Breast epithelium (tissue), 3 donors: ENCODE measurements around the gene PNPLA6.

Experiments
- POLR2A ChIP-seq: fragments of 450-650 bp; IDR thresholded peaks from one replicate; pipeline ENCODE4 v1.6.1; 2016; ENCODE audit warnings: antibody characterized with exemption, mild to moderate bottlenecking, moderate library complexity
- POLR2AphosphoS5 ChIP-seq, 3 donors: sonication (generic); formaldehyde crosslinking; IDR thresholded peaks; one replicate each; pipeline ENCODE4 v1.6.1; 2017; ENCODE audit warnings: antibody characterized with exemption in 3 of 3
- TF ChIP-seq, protein P1 (sequence below), 3 donors: fragments of 450-650 bp; IDR thresholded peaks; one replicate each; pipeline ENCODE4 v1.5.1; 2016 to 2017; ENCODE audit warnings: antibody characterized with exemption in 3 of 3, mild to moderate bottlenecking in 3 of 3, moderate library complexity in 3 of 3

- no peak for TF ChIP-seq POLR2AphosphoS5 (IDR thresholded peaks at IDR 0.05)
- TF ChIP-seq, protein P1, sequence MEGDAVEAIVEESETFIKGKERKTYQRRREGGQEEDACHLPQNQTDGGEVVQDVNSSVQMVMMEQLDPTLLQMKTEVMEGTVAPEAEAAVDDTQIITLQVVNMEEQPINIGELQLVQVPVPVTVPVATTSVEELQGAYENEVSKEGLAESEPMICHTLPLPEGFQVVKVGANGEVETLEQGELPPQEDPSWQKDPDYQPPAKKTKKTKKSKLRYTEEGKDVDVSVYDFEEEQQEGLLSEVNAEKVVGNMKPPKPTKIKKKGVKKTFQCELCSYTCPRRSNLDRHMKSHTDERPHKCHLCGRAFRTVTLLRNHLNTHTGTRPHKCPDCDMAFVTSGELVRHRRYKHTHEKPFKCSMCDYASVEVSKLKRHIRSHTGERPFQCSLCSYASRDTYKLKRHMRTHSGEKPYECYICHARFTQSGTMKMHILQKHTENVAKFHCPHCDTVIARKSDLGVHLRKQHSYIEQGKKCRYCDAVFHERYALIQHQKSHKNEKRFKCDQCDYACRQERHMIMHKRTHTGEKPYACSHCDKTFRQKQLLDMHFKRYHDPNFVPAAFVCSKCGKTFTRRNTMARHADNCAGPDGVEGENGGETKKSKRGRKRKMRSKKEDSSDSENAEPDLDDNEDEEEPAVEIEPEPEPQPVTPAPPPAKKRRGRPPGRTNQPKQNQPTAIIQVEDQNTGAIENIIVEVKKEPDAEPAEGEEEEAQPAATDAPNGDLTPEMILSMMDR (IDR thresholded peaks at IDR 0.05): no peak
- no peak for TF ChIP-seq POLR2A
Observed at GRCh38 chr19:7516333-7516732, 19.2 kb upstream of the PNPLA6 start.
